Mesothelial cell of epicardium (in vitro differentiated cells): Measurements from ENCODE around the gene TNFAIP8. TPM values are rescaled to one million over a fixed set of nuclear protein-coding genes. Genes with fewer than 3 reads are reported as not detected.

Experiments used
- DNase-seq, 2 experiments: peaks; one replicate each; pipeline ENCODE4 v3.0.0; 2021; ENCODE audit warnings: low spot score in 2 of 2; ENCODE audit not compliant: unreplicated experiment in 2 of 2
- H3K27ac Mint-ChIP-seq: 2 replicates; pipeline ENCODE4 v1.8.0; 2021; ENCODE audit warnings: mixed read lengths
- H3K27me3 Mint-ChIP-seq: 2 replicates; pipeline ENCODE4 v1.8.0; 2021; ENCODE audit warnings: low read depth, mixed read lengths
- H3K36me3 Mint-ChIP-seq: 2 replicates; pipeline ENCODE4 v1.8.0; 2021; ENCODE audit warnings: mixed read lengths
- H3K4me1 Mint-ChIP-seq: 2 replicates; pipeline ENCODE4 v1.8.0; 2021; ENCODE audit warnings: mixed read lengths
- H3K4me3 Mint-ChIP-seq: 2 replicates; pipeline ENCODE4 v1.8.0; 2021; ENCODE audit warnings: mild to moderate bottlenecking, moderate library complexity, mixed read lengths
- H3K9me3 Mint-ChIP-seq: 2 replicates; pipeline ENCODE4 v1.8.0; 2021; ENCODE audit warnings: mixed read lengths
- CTCF ChIP-seq: fragments of 200-600 bp; sonication (generic); IDR thresholded peaks from one replicate; pipeline ENCODE4 v1.5.0; 2021; ENCODE audit warnings: antibody characterized with exemption; ENCODE audit not compliant: unreplicated experiment
- total RNA-seq: library from RNA; stranded (reverse); gene quantifications from 3 replicates; pipeline ENCODE4 v1.2.1, GENCODE V29; 2021

Gene TNFAIP8
- total RNA-seq, 1 donor from 2014 or later: 26.5 TPM

GRCh38 chr5:119343052-119343451, 12.8 kb upstream of the TNFAIP8 start:
- TF ChIP-seq CTCF: no peak
- H3K9me3 Mint-ChIP-seq: no peaks in the 10 kb centered on the region

GRCh38 chr5:119343766-119344165, 12.1 kb upstream of the TNFAIP8 start:
- Mint-ChIP-seq H3K27ac (no peak overlapping the region), H3K27me3 (no peaks in the 10 kb centered on the region), H3K4me3 (no peak overlapping the region), H3K36me3 (peaks cover 2% of the 10 kb centered on the region), H3K4me1 (peaks cover 34% of the 10 kb centered on the region), H3K9me3 (no peaks in the 10 kb centered on the region)
- no peak for DNase-seq
- no peak for TF ChIP-seq CTCF

More at GRCh38 chr5:119343052-119343451, 12.8 kb upstream of the TNFAIP8 start:
- H3K36me3 Mint-ChIP-seq: peaks cover 2% of the 10 kb centered on the region
- H3K27me3 Mint-ChIP-seq: no peaks in the 10 kb centered on the region
- H3K4me3 Mint-ChIP-seq: no peak overlapping the region
- no peak for DNase-seq
- H3K27ac Mint-ChIP-seq: no peak overlapping the region
- peaks cover 30% of the 10 kb centered on the region for H3K4me1 Mint-ChIP-seq

GRCh38 chr5:119344231-119344630, 11.6 kb upstream of the TNFAIP8 start:
- TF ChIP-seq CTCF: no peak
- no peak overlapping the region for H3K4me3 Mint-ChIP-seq
- H3K27ac Mint-ChIP-seq: no peak overlapping the region
- H3K9me3 Mint-ChIP-seq: no peaks in the 10 kb centered on the region
- peaks cover 2% of the 10 kb centered on the region for H3K36me3 Mint-ChIP-seq
- no peaks in the 10 kb centered on the region for H3K27me3 Mint-ChIP-seq
- H3K4me1 Mint-ChIP-seq: peaks cover 38% of the 10 kb centered on the region
- no peak for DNase-seq

- no peak overlapping the region for H3K27ac Mint-ChIP-seq
- TF ChIP-seq CTCF: no peak
- H3K9me3 Mint-ChIP-seq: no peaks in the 10 kb centered on the region
- H3K4me1 Mint-ChIP-seq: peaks cover 32% of the 10 kb centered on the region
- peaks cover 2% of the 10 kb centered on the region for H3K36me3 Mint-ChIP-seq
- no peak for DNase-seq
- no peak overlapping the region for H3K4me3 Mint-ChIP-seq
- no peaks in the 10 kb centered on the region for H3K27me3 Mint-ChIP-seq
These were observed 10.0 kb upstream of the TNFAIP8 start for GRCh38 chr5:119345861-119346260.

GRCh38 chr5:119346394-119346793, 9.4 kb upstream of the TNFAIP8 start:
- Mint-ChIP-seq H3K4me1 (peaks cover 32% of the 10 kb centered on the region), H3K27ac (no peak overlapping the region), H3K4me3 (no peak overlapping the region), H3K27me3 (no peaks in the 10 kb centered on the region), H3K36me3 (peaks cover 2% of the 10 kb centered on the region), H3K9me3 (no peaks in the 10 kb centered on the region)
- TF ChIP-seq CTCF: no peak
- no peak for DNase-seq

GRCh38 chr5:119347574-119347973, 8.2 kb upstream of the TNFAIP8 start:
- Mint-ChIP-seq H3K4me3 (no peak overlapping the region), H3K4me1 (peaks cover 27% of the 10 kb centered on the region), H3K9me3 (no peaks in the 10 kb centered on the region)

More at GRCh38 chr5:119347574-119347973, 8.2 kb upstream of the TNFAIP8 start:
- DNase-seq: no peak
- TF ChIP-seq CTCF: no peak
- H3K27ac Mint-ChIP-seq: no peak overlapping the region
- H3K36me3 Mint-ChIP-seq: peaks cover under 1% of the 10 kb centered on the region
- H3K27me3 Mint-ChIP-seq: no peaks in the 10 kb centered on the region
